ENCODE data around the gene NCKAP1. TPM values are rescaled to one million over a fixed set of nuclear protein-coding genes. Genes with fewer than 3 reads are reported as not detected.

NCKAP1 gene
- polyA plus RNA-seq, 2 of the 4 experiments (the other 2 are of a cell fraction): 98.8 to 201 TPM

DNA sequence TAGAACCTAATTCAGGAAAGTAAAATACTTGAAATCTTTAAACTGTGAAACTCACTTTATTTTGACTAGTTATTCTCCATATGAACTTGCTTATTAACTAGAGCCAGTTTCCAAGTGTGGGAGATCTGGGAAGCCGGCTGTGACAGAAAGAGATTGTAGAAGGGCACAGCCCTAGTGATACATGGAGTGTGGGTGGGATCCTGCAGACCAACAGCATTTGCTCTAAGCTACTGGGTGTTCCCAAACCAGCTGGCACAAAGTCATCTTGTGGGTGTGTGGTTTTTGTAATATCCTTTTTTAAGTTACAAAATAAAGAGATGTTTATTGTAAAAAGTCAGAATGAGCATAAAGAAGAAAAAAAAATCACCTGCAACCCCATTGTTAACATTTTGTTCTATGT is 43.7 kb upstream of the NCKAP1 start:
- ChIA-PET CTCF (interaction anchor here (0.7 kb wide), 1 partner anchor 148 kb away, joined by 3 read pairs; no protein-coding TSS in a partner anchor), POLR2A (no interaction called here)
- 71% methylated on average over 1 of the region's 1 CpG for WGBS (ENCODE audit: missing lambda C conversion rate)
- FAIRE-seq (no peak), DNase-seq (ENCODE audit: low read depth in 1 of 2, low spot score in 1 of 2) (no peak), ATAC-seq (no peak)
- Histone ChIP-seq H3K4me3 (no peak overlapping the region), H3K4me1 (no peaks in the 10 kb centered on the region), H3K27ac (no peak overlapping the region), H3K9me3 (no peaks in the 10 kb centered on the region), H3K4me2 (no peak overlapping the region)
- no peak for TF ChIP-seq ESRRA (IDR thresholded peaks at IDR 0.05; ENCODE audit: borderline replicate concordance, low read length)
- no peak for TF ChIP-seq RNF2 (IDR thresholded peaks at IDR 0.05; ENCODE audit: borderline replicate concordance, low read depth)
- TF ChIP-seq, protein P1, sequence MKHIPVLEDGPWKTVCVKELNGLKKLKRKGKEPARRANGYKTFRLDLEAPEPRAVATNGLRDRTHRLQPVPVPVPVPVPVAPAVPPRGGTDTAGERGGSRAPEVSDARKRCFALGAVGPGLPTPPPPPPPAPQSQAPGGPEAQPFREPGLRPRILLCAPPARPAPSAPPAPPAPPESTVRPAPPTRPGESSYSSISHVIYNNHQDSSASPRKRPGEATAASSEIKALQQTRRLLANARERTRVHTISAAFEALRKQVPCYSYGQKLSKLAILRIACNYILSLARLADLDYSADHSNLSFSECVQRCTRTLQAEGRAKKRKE (CRISPR knock-in tag; IDR thresholded peaks at IDR 0.05; ENCODE audit: low read depth): no peak
- TF ChIP-seq, protein P2, sequence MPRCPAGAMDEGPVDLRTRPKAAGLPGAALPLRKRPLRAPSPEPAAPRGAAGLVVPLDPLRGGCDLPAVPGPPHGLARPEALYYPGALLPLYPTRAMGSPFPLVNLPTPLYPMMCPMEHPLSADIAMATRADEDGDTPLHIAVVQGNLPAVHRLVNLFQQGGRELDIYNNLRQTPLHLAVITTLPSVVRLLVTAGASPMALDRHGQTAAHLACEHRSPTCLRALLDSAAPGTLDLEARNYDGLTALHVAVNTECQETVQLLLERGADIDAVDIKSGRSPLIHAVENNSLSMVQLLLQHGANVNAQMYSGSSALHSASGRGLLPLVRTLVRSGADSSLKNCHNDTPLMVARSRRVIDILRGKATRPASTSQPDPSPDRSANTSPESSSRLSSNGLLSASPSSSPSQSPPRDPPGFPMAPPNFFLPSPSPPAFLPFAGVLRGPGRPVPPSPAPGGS (IDR thresholded peaks at IDR 0.05): no peak
- no peak for TF ChIP-seq NPAS2 (CRISPR knock-in tag; IDR thresholded peaks at IDR 0.05; ENCODE audit: borderline replicate concordance)
- TF ChIP-seq, protein P3, sequence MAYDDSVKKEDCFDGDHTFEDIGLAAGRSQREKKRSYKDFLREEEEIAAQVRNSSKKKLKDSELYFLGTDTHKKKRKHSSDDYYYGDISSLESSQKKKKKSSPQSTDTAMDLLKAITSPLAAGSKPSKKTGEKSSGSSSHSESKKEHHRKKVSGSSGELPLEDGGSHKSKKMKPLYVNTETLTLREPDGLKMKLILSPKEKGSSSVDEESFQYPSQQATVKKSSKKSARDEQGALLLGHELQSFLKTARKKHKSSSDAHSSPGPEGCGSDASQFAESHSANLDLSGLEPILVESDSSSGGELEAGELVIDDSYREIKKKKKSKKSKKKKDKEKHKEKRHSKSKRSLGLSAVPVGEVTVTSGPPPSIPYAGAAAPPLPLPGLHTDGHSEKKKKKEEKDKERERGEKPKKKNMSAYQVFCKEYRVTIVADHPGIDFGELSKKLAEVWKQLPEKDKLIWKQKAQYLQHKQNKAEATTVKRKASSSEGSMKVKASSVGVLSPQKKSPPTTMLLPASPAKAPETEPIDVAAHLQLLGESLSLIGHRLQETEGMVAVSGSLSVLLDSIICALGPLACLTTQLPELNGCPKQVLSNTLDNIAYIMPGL (CRISPR knock-in tag; IDR thresholded peaks at IDR 0.05; ENCODE audit: borderline replicate concordance): no peak
- TF ChIP-seq SMC3 (IDR thresholded peaks at IDR 0.05): no peak
- TF ChIP-seq RFX5 (IDR thresholded peaks at IDR 0.05): no peak
- no peak for TF ChIP-seq SREBF2 (IDR thresholded peaks at IDR 0.05)
- TF ChIP-seq, protein P4, sequence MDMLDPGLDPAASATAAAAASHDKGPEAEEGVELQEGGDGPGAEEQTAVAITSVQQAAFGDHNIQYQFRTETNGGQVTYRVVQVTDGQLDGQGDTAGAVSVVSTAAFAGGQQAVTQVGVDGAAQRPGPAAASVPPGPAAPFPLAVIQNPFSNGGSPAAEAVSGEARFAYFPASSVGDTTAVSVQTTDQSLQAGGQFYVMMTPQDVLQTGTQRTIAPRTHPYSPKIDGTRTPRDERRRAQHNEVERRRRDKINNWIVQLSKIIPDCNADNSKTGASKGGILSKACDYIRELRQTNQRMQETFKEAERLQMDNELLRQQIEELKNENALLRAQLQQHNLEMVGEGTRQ (IDR thresholded peaks at IDR 0.05): no peak
- TF ChIP-seq FOXS1 (CRISPR knock-in tag; IDR thresholded peaks at IDR 0.05): no peak
- TF ChIP-seq ZFP36 (IDR thresholded peaks at IDR 0.05; ENCODE audit: borderline replicate concordance, partially characterized antibody): no peak
- no peak for TF ChIP-seq CBX8 (IDR thresholded peaks at IDR 0.05)
- no peak for TF ChIP-seq RARB (CRISPR knock-in tag; IDR thresholded peaks at IDR 0.05)
- TF ChIP-seq CHD2 (IDR thresholded peaks at IDR 0.05; ENCODE audit: low read length, partially characterized antibody): no peak
- TF ChIP-seq HOXB5 (CRISPR knock-in tag; IDR thresholded peaks at IDR 0.05): no peak
- TF ChIP-seq, protein P5, sequence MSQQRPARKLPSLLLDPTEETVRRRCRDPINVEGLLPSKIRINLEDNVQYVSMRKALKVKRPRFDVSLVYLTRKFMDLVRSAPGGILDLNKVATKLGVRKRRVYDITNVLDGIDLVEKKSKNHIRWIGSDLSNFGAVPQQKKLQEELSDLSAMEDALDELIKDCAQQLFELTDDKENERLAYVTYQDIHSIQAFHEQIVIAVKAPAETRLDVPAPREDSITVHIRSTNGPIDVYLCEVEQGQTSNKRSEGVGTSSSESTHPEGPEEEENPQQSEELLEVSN (IDR thresholded peaks at IDR 0.05; ENCODE audit: borderline replicate concordance, low read depth): no peak
- TF ChIP-seq, protein P6, sequence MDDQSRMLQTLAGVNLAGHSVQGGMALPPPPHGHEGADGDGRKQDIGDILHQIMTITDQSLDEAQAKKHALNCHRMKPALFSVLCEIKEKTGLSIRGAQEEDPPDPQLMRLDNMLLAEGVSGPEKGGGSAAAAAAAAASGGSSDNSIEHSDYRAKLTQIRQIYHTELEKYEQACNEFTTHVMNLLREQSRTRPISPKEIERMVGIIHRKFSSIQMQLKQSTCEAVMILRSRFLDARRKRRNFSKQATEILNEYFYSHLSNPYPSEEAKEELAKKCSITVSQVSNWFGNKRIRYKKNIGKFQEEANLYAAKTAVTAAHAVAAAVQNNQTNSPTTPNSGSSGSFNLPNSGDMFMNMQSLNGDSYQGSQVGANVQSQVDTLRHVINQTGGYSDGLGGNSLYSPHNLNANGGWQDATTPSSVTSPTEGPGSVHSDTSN (IDR thresholded peaks at IDR 0.05): no peak
- no peak for TF ChIP-seq NR3C1 (IDR thresholded peaks at IDR 0.05)
- TF ChIP-seq NFE2L2 (conservative IDR thresholded peaks at IDR 0.05; ENCODE audit: low read length): no peak
